MCF 10A (cell line): Measurements from ENCODE around the gene CAMTA1. TPM values are rescaled to one million over a fixed set of nuclear protein-coding genes. Genes with fewer than 3 reads are reported as not detected.

Source experiments
- BruUV-seq: library from RNA; stranded (reverse); fragments of 400-500 nt; replicated peaks from 2 replicates; lab custom pipeline; 2021; lab: Mats Ljungman, UMichigan
- CTCF ChIA-PET: fragments of 300-600 bp; sonication (Branson Sonifier 250); formaldehyde crosslinking; extraction: SDS; loops from one replicate; lab custom pipeline; 2021; ENCODE audit warnings: antibody characterized with exemption, inconsistent platforms; lab: Yijun Ruan, JAX
- POLR2A ChIA-PET: fragments of 300-600, 350-650 bp; sonication (Branson Sonifier 250); formaldehyde crosslinking; extraction: SDS; loops from one replicate; lab custom pipeline; 2020; ENCODE audit warnings: antibody characterized with exemption, inconsistent platforms; lab: Yijun Ruan, JAX
- DNase-seq: peaks from one replicate; pipeline ENCODE4 v3.0.0-alpha.2; 2018; ENCODE audit not compliant: unreplicated experiment
- H3K27ac Mint-ChIP-seq: one replicate; pipeline ENCODE4 v1.8.0; 2022; ENCODE audit warnings: mild to moderate bottlenecking, low read depth, mixed read lengths; ENCODE audit not compliant: unreplicated experiment
- H3K27me3 Mint-ChIP-seq: one replicate; pipeline ENCODE4 v1.8.0; 2022; ENCODE audit warnings: mixed read lengths; ENCODE audit not compliant: insufficient read depth, unreplicated experiment
- H3K36me3 Mint-ChIP-seq: one replicate; pipeline ENCODE4 v1.8.0; 2022; ENCODE audit warnings: mild to moderate bottlenecking, moderate library complexity, mixed read lengths; ENCODE audit not compliant: insufficient read depth, unreplicated experiment
- H3K4me1 Mint-ChIP-seq: one replicate; pipeline ENCODE4 v1.8.0; 2022; ENCODE audit warnings: mixed read lengths; ENCODE audit not compliant: insufficient read depth, unreplicated experiment
- H3K4me3 Mint-ChIP-seq: one replicate; pipeline ENCODE4 v1.8.0; 2022; ENCODE audit warnings: mild to moderate bottlenecking, moderate library complexity, mixed read lengths; ENCODE audit not compliant: unreplicated experiment
- H3K9me3 Mint-ChIP-seq: one replicate; pipeline ENCODE4 v1.8.0; 2022; ENCODE audit warnings: mixed read lengths; ENCODE audit not compliant: unreplicated experiment
- CTCF ChIP-seq: fragments of 200-600 bp; IDR thresholded peaks from one replicate; pipeline ENCODE4 v1.8.0; 2022; ENCODE audit warnings: antibody characterized with exemption, mild to moderate bottlenecking; ENCODE audit not compliant: unreplicated experiment
- intact Hi-C: fragments of 100-400 bp; cut with micrococcal nuclease; formaldehyde crosslinking; loops from 2 replicates; pipeline ENCODE4 v1.14.1; 2022
- total RNA-seq: library from RNA; stranded (reverse); gene quantifications from 2 replicates; pipeline ENCODE4 v1.2.3, GENCODE V29; 2022

Gene CAMTA1
- total RNA-seq, 1 experiment from 2014 or later: 74.1 TPM

DNA sequence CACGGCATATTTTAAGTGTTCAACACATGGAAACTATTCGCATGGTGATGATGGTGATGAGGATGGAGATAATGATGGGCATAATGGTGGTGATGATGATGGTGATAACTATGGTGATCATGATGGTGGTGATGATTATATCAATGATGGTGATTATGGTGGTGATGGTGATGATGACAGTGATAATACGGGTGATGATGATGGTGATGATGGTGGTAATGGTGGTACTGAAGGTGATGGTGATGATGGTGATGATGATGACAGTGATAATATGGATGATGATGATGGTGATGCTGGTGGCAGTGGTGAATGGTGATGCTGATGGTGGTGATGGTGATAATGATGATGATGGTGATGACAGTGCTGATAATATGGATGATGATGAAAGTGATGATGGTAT lies 644.0 kb downstream of the CAMTA1 start:
- H3K27me3 Mint-ChIP-seq: no peaks in the 10 kb centered on the region
- ChIA-PET CTCF (interaction anchor here (0.6 kb wide), 1 partner anchor 360 kb away, joined by 3 read pairs; no protein-coding TSS in a partner anchor), POLR2A (no interaction called here)
- no peak for DNase-seq
- no peaks in the 10 kb centered on the region for H3K36me3 Mint-ChIP-seq
- no peak overlapping the region for H3K4me3 Mint-ChIP-seq
- BruUV-seq: no TSS peak
- TF ChIP-seq CTCF: no peak
- H3K4me1 Mint-ChIP-seq: no peaks in the 10 kb centered on the region
- H3K27ac Mint-ChIP-seq: no peak overlapping the region
- intact Hi-C loops: no loop called here
- H3K9me3 Mint-ChIP-seq: no peaks in the 10 kb centered on the region

DNA sequence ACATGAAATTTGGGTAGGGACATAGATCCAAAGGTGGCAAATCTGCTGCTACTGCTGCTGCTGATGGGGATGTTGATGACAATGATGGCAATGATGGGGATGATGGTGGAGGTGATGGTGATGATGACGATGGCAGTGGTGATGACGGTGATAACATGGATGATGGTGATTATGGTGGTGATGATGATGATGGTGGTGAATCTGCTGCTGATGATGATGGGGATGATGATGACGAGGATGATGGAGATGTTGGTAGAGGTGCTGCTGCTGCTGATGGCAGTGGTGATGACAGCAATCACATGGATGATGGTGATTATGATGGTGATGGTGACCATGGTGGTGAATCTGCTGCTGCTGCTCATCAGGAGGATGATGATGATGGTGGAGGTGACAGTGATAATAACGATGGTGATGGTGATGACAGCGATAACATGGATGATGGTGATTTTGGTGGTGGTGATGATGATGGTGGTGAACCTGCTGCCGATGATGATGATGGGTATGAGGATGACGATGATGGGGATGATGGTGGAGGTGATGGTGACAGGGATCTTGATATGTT lies 644.9 kb downstream of the CAMTA1 start:
- H3K36me3 Mint-ChIP-seq: no peaks in the 10 kb centered on the region
- H3K4me1 Mint-ChIP-seq: no peaks in the 10 kb centered on the region
- no TSS peak for BruUV-seq
- DNase-seq: no peak
- no peak overlapping the region for H3K27ac Mint-ChIP-seq
- ChIA-PET CTCF (no interaction called here), POLR2A (no interaction called here)
- TF ChIP-seq CTCF: no peak
- H3K27me3 Mint-ChIP-seq: no peaks in the 10 kb centered on the region
- intact Hi-C loops: no loop called here
- no peak overlapping the region for H3K4me3 Mint-ChIP-seq
- H3K9me3 Mint-ChIP-seq: no peaks in the 10 kb centered on the region

- ChIA-PET POLR2A (no interaction called here), CTCF (no interaction called here)
- H3K27me3 Mint-ChIP-seq: no peaks in the 10 kb centered on the region
- H3K4me1 Mint-ChIP-seq: no peaks in the 10 kb centered on the region
- H3K4me3 Mint-ChIP-seq: no peak overlapping the region
- H3K9me3 Mint-ChIP-seq: no peaks in the 10 kb centered on the region
- TF ChIP-seq CTCF: no peak
- no peak overlapping the region for H3K27ac Mint-ChIP-seq
- no TSS peak for BruUV-seq
- no peak for DNase-seq
- H3K36me3 Mint-ChIP-seq: no peaks in the 10 kb centered on the region
- intact Hi-C loops: no loop called here
These were observed 645.4 kb downstream of the CAMTA1 start for GRCh38 chr1:7430691-7431090.

- POLR2A ChIA-PET: no interaction called here
- no peaks in the 10 kb centered on the region for H3K36me3 Mint-ChIP-seq
- no peaks in the 10 kb centered on the region for H3K27me3 Mint-ChIP-seq
- no peak for DNase-seq
- no peak overlapping the region for H3K27ac Mint-ChIP-seq
- H3K4me1 Mint-ChIP-seq: no peaks in the 10 kb centered on the region
- no peaks in the 10 kb centered on the region for H3K9me3 Mint-ChIP-seq
- no TSS peak for BruUV-seq
- CTCF ChIA-PET: interaction anchor here (0.6 kb wide), 1 partner anchor 54 kb away, joined by 3 read pairs; no protein-coding TSS in a partner anchor
- H3K4me3 Mint-ChIP-seq: no peak overlapping the region
- TF ChIP-seq CTCF: no peak
- intact Hi-C loops: no loop called here
These were observed 647.0 kb downstream of the CAMTA1 start for GRCh38 chr1:7432102-7432899.
